GM23338 (cell line): ENCODE results near the gene MLLT3.

Experiments used
- CREB1 ChIP-seq: fragments of 250-450 bp; sonication (Bioruptor Pico); IDR thresholded peaks from 2 replicates; pipeline ENCODE4 v1.5.0; 2020; ENCODE audit warnings: low read depth, mild to moderate bottlenecking, moderate library complexity
- CTCF ChIP-seq, 2 experiments: fragments of 200-600 bp in 1 of 2; sonication (generic) in 1 of 2; conservative IDR thresholded peaks; 2 replicates each; pipeline versions ENCODE4 v1.5.1 to v1.6.1; 2016 to 2017; ENCODE audit warnings: antibody characterized with exemption in 2 of 2, low read depth in 2 of 2, mild to moderate bottlenecking in 2 of 2, moderate library complexity in 1 of 2
- EZH2 ChIP-seq: fragments of 200-600 bp; sonication (generic); IDR thresholded peaks from one replicate; pipeline ENCODE4 v1.8.0; 2017; ENCODE audit warnings: antibody characterized with exemption, mild to moderate bottlenecking, low read depth; ENCODE audit not compliant: unreplicated experiment
- EZH2phosphoT487 ChIP-seq: fragments of 200-600 bp; sonication (generic); IDR thresholded peaks from one replicate; pipeline ENCODE4 v1.8.1; 2018; ENCODE audit warnings: antibody characterized with exemption; ENCODE audit not compliant: unreplicated experiment
- POLR2AphosphoS5 ChIP-seq: IDR thresholded peaks from 2 replicates; pipeline ENCODE4 v1.6.1; 2016; ENCODE audit warnings: antibody characterized with exemption, low read depth

- TF ChIP-seq CTCF (conservative IDR thresholded peaks at IDR 0.05; ENCODE audit: low read depth in 2 of 2) (no peak), EZH2 (no peak), CREB1 (CRISPR knock-in tag) (no peak), POLR2AphosphoS5 (no peak), EZH2phosphoT487 (no peak)
These were observed 312.3 kb downstream of the MLLT3 start for GRCh38 chr9:20310024-20310423.
